ENCODE results near the gene ZBTB7C. TPM values are rescaled to one million over a fixed set of nuclear protein-coding genes. Genes with fewer than 3 reads are reported as not detected.

Gene ZBTB7C
- total RNA-seq, 1 experiment from 2014 or later, result not detected

DNA sequence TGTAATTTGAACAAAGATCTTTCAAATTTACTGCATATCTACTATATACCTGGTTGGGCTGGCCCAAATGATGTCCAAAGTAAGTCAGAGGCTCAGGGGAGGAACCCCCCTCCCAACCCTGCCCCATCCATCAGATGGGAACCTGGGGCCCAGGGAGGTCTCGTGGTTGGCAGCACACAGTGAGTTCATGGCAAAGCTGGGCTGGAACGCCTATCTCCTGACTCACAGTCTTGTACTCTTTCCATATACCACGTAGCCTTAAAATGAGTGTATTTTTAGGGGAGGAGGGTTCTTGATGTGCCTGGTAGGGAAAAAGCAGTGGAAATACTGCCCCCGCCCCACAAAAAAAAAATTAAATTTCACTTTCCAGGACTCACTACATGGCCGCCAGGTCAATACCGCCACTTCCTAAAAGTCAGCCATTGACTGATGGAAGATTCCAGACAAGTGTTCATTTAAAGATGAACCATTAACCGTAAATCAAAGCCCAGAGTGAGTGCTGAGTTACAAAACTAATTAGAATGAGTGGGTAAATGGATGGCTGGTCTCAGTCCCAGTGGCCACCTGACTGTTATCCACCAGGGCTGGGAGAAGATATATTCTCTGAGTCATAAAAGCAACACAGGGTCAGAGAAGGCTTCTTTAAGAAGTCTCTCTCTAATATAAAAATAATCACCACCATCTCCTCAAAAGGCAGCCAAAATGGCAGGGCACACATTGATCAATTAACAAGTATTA, 80.5 kb downstream of the ZBTB7C start:
- DNase-seq, result no peak
- H3K27ac Mint-ChIP-seq (ENCODE audit: unreplicated experiment), result no peak overlapping the region
- CTCF ChIA-PET, result no interaction called here

DNA sequence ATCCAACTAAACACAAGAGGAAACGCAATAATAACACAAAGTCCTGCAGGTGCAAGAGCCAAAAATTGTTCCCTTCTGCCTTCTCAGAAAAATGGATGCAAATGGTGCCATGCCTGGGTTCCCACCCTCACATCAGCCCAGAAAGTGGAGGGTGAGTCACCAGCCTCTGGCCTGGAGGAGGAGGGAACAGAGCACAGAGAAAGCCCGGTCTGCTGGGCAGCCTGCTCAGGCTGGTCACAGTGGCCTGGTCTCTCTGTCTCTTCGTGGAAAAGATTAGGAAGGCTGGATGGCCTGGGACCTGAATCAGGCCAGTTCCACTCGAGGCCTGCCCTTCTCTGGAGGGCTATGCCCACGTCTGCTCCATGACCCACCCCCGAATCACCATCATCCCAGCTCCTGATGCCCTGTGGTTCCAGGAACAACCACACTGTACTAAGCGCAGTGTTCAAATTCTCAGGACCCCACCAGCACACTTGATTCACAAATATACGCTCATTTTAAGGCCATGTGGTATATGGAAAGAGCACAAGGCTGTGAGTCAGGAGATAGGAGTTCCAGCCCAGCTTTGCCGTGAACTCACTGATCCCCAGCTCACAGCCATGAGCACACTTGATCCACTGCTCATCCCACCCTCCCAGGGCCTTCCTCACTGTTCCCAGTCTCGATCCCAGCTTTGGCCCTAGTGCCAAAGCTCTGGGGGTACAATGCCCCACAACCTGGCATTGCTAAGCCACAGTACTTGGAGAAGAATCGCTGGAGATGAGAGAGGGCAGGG, 82.1 kb downstream of the ZBTB7C start:
- peaks cover 60% of the 10 kb centered on the region for H3K27me3 Mint-ChIP-seq (ENCODE audit: unreplicated experiment)
- CTCF ChIA-PET, result no interaction called here
- no peak for DNase-seq

More for the DNA sequence above, 80.5 kb downstream of the ZBTB7C start:
- peaks cover 68% of the 10 kb centered on the region for H3K27me3 Mint-ChIP-seq (ENCODE audit: unreplicated experiment)
- no peak overlapping the region for H3K4me3 Mint-ChIP-seq (ENCODE audit: low read depth, unreplicated experiment)
- no peaks in the 10 kb centered on the region for H3K4me1 Mint-ChIP-seq (ENCODE audit: low read depth, unreplicated experiment)
- TF ChIP-seq, protein P1, sequence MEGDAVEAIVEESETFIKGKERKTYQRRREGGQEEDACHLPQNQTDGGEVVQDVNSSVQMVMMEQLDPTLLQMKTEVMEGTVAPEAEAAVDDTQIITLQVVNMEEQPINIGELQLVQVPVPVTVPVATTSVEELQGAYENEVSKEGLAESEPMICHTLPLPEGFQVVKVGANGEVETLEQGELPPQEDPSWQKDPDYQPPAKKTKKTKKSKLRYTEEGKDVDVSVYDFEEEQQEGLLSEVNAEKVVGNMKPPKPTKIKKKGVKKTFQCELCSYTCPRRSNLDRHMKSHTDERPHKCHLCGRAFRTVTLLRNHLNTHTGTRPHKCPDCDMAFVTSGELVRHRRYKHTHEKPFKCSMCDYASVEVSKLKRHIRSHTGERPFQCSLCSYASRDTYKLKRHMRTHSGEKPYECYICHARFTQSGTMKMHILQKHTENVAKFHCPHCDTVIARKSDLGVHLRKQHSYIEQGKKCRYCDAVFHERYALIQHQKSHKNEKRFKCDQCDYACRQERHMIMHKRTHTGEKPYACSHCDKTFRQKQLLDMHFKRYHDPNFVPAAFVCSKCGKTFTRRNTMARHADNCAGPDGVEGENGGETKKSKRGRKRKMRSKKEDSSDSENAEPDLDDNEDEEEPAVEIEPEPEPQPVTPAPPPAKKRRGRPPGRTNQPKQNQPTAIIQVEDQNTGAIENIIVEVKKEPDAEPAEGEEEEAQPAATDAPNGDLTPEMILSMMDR (IDR thresholded peaks at IDR 0.05; ENCODE audit: unreplicated experiment), result no peak
- intact Hi-C loops (cut with micrococcal nuclease; ENCODE audit: unreplicated experiment), result no loop called here
- BruUV-seq (replicated peaks), result no TSS peak
- no peaks in the 10 kb centered on the region for H3K9me3 Mint-ChIP-seq (ENCODE audit: low read depth, unreplicated experiment)
- no peaks in the 10 kb centered on the region for H3K36me3 Mint-ChIP-seq (ENCODE audit: insufficient read depth, unreplicated experiment)

DNA sequence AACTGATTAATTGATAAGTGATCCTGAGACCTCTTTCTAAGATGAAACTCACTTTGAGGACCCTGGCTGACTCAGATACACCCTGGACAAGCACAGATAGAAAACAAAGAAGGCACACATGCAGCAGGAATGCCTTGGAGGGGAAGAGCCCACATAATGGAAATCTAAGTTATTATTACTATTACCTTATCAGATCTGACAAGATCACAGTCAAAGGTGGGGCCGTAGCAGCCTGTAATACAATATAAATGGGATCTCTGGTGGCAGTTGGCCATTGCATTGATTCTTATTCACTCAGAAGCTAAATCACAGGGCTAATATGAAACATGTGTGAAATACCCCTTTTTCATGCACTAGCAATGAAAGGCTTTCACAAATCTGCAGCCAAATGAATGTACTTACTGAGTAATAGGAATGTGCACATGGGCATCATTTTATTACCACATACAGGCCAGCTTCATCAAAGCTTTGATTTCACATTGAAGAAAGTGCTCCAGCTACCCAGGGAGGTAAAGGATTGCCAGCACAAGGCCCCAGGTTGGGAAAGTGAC, 84.0 kb downstream of the ZBTB7C start:
- Mint-ChIP-seq H3K9me3 (ENCODE audit: low read depth, unreplicated experiment) (no peaks in the 10 kb centered on the region), H3K4me3 (ENCODE audit: low read depth, unreplicated experiment) (no peak overlapping the region), H3K27ac (ENCODE audit: unreplicated experiment) (no peak overlapping the region), H3K27me3 (ENCODE audit: unreplicated experiment) (peaks cover 55% of the 10 kb centered on the region), H3K36me3 (ENCODE audit: insufficient read depth, unreplicated experiment) (no peaks in the 10 kb centered on the region), H3K4me1 (ENCODE audit: low read depth, unreplicated experiment) (no peaks in the 10 kb centered on the region)
- DNase-seq, result no peak
- BruUV-seq (replicated peaks), result no TSS peak
- TF ChIP-seq, protein P1 (IDR thresholded peaks at IDR 0.05; ENCODE audit: unreplicated experiment), result no peak
- intact Hi-C loops (cut with micrococcal nuclease; ENCODE audit: unreplicated experiment), result no loop called here
- CTCF ChIA-PET, result no interaction called here

More for the DNA sequence above, 82.1 kb downstream of the ZBTB7C start:
- Mint-ChIP-seq H3K4me3 (ENCODE audit: low read depth, unreplicated experiment) (no peak overlapping the region), H3K4me1 (ENCODE audit: low read depth, unreplicated experiment) (no peaks in the 10 kb centered on the region), H3K36me3 (ENCODE audit: insufficient read depth, unreplicated experiment) (no peaks in the 10 kb centered on the region), H3K9me3 (ENCODE audit: low read depth, unreplicated experiment) (no peaks in the 10 kb centered on the region), H3K27ac (ENCODE audit: unreplicated experiment) (no peak overlapping the region)
- intact Hi-C loops (cut with micrococcal nuclease; ENCODE audit: unreplicated experiment), result no loop called here
- no TSS peak for BruUV-seq (replicated peaks)
- TF ChIP-seq, protein P1 (IDR thresholded peaks at IDR 0.05; ENCODE audit: unreplicated experiment), result no peak

DNA sequence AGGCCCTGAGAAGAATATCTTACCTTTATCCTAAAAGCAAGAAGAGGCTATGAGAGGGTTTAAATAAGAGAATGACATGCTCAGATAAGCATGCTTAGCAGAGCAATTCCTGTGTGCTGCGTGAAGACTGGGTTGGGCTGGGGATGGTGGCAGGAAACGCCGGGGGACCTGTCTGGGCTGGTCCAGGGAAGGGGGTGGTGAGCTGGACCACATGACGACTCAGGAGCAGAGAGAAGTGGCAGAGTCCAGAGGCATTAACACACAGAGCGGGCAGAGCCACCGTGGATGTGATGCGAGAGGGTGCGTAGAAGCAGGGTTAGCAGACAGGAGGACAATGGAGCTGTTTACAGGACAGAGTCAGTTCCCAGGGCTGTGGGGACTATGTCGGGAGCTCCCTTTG, 84.5 kb downstream of the ZBTB7C start:
- CTCF ChIA-PET, result no interaction called here
- Mint-ChIP-seq H3K36me3 (ENCODE audit: insufficient read depth, unreplicated experiment) (no peaks in the 10 kb centered on the region), H3K4me3 (ENCODE audit: low read depth, unreplicated experiment) (no peak overlapping the region), H3K9me3 (ENCODE audit: low read depth, unreplicated experiment) (no peaks in the 10 kb centered on the region), H3K27me3 (ENCODE audit: unreplicated experiment) (peaks cover 51% of the 10 kb centered on the region), H3K27ac (ENCODE audit: unreplicated experiment) (no peak overlapping the region), H3K4me1 (ENCODE audit: low read depth, unreplicated experiment) (no peaks in the 10 kb centered on the region)
- no TSS peak for BruUV-seq (replicated peaks)
- intact Hi-C loops (cut with micrococcal nuclease; ENCODE audit: unreplicated experiment), result no loop called here
- TF ChIP-seq, protein P1 (IDR thresholded peaks at IDR 0.05; ENCODE audit: unreplicated experiment), result no peak
- no peak for DNase-seq

Data from Calu3 (cell line).